ENCODE results near the gene RNPEP. TPM values are rescaled to one million over a fixed set of nuclear protein-coding genes. Genes with fewer than 3 reads are reported as not detected.
A peak's percentile ranks its signal among the peaks of the same experiment; 100 is the strongest.

The RNPEP gene
- total and polyA plus RNA-seq, 2 of the 13 experiments (the other 11 are each of a cell fraction or from before 2014, with no cell fraction given), result 20.6 to 38.4 TPM

- TF ChIP-seq ZNF281 (CRISPR knock-in tag; IDR thresholded peaks at IDR 0.05; ENCODE audit: borderline replicate concordance) (no peak; the same call in 1 of the 2 replicates), FOXO4 (CRISPR knock-in tag; conservative IDR thresholded peaks at IDR 0.05) (no peak), ZFP91 (CRISPR knock-in tag; IDR thresholded peaks at IDR 0.05; ENCODE audit: borderline replicate concordance) (peak; percentile 88), SIN3B (IDR thresholded peaks at IDR 0.05; ENCODE audit: low read length) (no peak), TFAP4 (IDR thresholded peaks at IDR 0.05; ENCODE audit: borderline replicate concordance, low read depth) (peak; percentile 4; the same call in 1 of the 2 replicates), RARG (CRISPR knock-in tag; IDR thresholded peaks at IDR 0.05; ENCODE audit: low read depth) (no peak), PITX1 (CRISPR knock-in tag; IDR thresholded peaks at IDR 0.05) (peak; percentile 67), MZF1 (CRISPR knock-in tag; IDR thresholded peaks at IDR 0.05; ENCODE audit: borderline replicate concordance) (no peak), ZBTB2 (CRISPR knock-in tag; IDR thresholded peaks at IDR 0.05; ENCODE audit: low read depth) (peak; percentile 43; the same call in 1 of the 2 replicates), ZNF788 (CRISPR knock-in tag; IDR thresholded peaks at IDR 0.05; ENCODE audit: borderline replicate concordance) (peak; percentile 63; the same call in 1 of the 2 replicates), ZNF574 (CRISPR knock-in tag; IDR thresholded peaks at IDR 0.05) (peak; percentile 71), ZBTB1 (CRISPR knock-in tag; IDR thresholded peaks at IDR 0.05; ENCODE audit: borderline replicate concordance) (no peak), PPARG (CRISPR knock-in tag; conservative IDR thresholded peaks at IDR 0.05) (no peak), ATAD3A (CRISPR knock-in tag; IDR thresholded peaks at IDR 0.05) (no peak), ZNF326 (CRISPR knock-in tag; IDR thresholded peaks at IDR 0.05; ENCODE audit: borderline replicate concordance) (no peak), HNRNPLL (IDR thresholded peaks at IDR 0.05; ENCODE audit: low read depth, low read length, poor library complexity, severe bottlenecking) (peak; percentile 52)
Measured at GRCh38 chr1:201982623-201983379, at the start of gene RNPEP (continued).

All from HepG2 (cell line).